Measurements from ENCODE around the gene SNTG2. TPM values are rescaled to one million over a fixed set of nuclear protein-coding genes. Genes with fewer than 3 reads are reported as not detected.
"Not testable (repeated sequence)": the region's sequence is repeated elsewhere in the genome, so short reads cannot be mapped to it uniquely, and the experiment has no call there.

SNTG2 gene
- total and polyA plus RNA-seq, 11 donors, result 0.19 to 3.2 (median 0.93) TPM

GRCh38 chr2:908568-908967 lies 42.1 kb upstream of the SNTG2 start:
- DNase-seq (no peak), ATAC-seq (no peak)
- H3K4me1 ChIP-seq, result no peaks in the 10 kb centered on the region
- 69 to 83% (median 80%) methylated on average over 4 of the region's 4 CpGs for WGBS, 4 donors
- intact Hi-C loops (cut with DNase I), result no loop called here
- no peaks in the 10 kb centered on the region for H3K36me3 ChIP-seq
- TF ChIP-seq CTCF (IDR thresholded peaks at IDR 0.05) (no peak), POLR2A (IDR thresholded peaks at IDR 0.05) (no peak)
- no peak overlapping the region for H3K4me3 ChIP-seq
- H3K27me3 ChIP-seq, result peaks cover 0 to 25% (median 7%) of the 10 kb centered on the region in 9 donors
- no peak overlapping the region for H3K27ac ChIP-seq
- H3K9me3 ChIP-seq, result no peaks in the 10 kb centered on the region

DNA sequence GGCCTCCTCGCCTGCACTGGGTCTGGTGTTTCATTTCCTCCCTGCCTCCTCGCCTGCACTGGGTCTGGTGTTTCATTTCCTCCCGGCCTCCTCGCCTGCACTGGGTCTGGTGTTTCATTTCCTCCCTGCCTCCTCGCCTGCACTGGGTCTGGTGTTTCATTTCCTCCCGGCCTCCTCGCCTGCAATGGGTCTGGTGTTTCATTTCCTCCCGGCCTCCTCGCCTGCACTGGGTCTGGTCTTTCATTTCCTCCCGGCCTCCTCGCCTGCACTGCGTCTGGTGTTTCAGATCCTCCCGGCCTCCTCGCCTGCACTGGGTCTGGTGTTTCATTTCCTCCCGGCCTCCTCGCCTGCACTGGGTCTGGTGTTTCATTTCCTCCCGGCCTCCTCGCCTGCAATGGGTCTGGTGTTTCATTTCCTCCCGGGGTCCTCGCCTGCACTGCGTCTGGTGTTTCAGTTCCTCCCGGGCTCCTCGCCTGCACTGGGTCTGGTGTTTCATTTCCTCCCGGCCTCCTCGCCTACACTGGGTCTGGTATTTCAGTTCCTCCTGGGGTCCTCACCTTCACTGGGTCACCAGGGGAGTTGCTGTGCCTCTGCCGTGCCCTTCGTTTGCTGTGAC lies 40.8 kb upstream of the SNTG2 start:
- H3K27ac ChIP-seq; H3K4me1 ChIP-seq; intact Hi-C loops (cut with DNase I); H3K9me3 ChIP-seq; H3K4me3 ChIP-seq; DNase-seq; H3K36me3 ChIP-seq; ATAC-seq: not testable (repeated sequence)
- peaks cover 0 to 17% (median 7%) of the 10 kb centered on the region in 9 donors for H3K27me3 ChIP-seq
- WGBS, 4 donors, result 81 to 84% (median 82%) methylated on average over 27 of the region's 27 CpGs

GRCh38 chr2:910698-911097 lies 40.0 kb upstream of the SNTG2 start:
- Histone ChIP-seq H3K27me3 (peaks cover 0 to 9% (median 3%) of the 10 kb centered on the region in 9 donors), H3K4me3 (no peak overlapping the region), H3K4me1 (no peaks in the 10 kb centered on the region), H3K9me3 (no peaks in the 10 kb centered on the region), H3K27ac (no peak overlapping the region), H3K36me3 (no peaks in the 10 kb centered on the region)
- intact Hi-C loops (cut with DNase I), result no loop called here
- TF ChIP-seq CTCF (IDR thresholded peaks at IDR 0.05), result no peak
- no peak for TF ChIP-seq POLR2A (IDR thresholded peaks at IDR 0.05)
- DNase-seq (no peak), ATAC-seq (no peak)
- 82 to 92% (median 88%) methylated on average over 16 of the region's 16 CpGs for WGBS, 4 donors

GRCh38 chr2:915979-916378 lies 34.7 kb upstream of the SNTG2 start:
- Histone ChIP-seq H3K9me3 (no peaks in the 10 kb centered on the region), H3K27ac (no peak overlapping the region), H3K4me1 (no peaks in the 10 kb centered on the region), H3K4me3 (no peak overlapping the region), H3K36me3 (no peaks in the 10 kb centered on the region), H3K27me3 (peaks cover 0 to 17% (median 0%) of the 10 kb centered on the region in 9 donors)
- intact Hi-C loops (cut with DNase I), result no loop called here
- WGBS, 4 donors, result 83 to 88% (median 86%) methylated on average over 14 of the region's 14 CpGs
- no peak for DNase-seq
- TF ChIP-seq POLR2A (IDR thresholded peaks at IDR 0.05) (no peak), CTCF (IDR thresholded peaks at IDR 0.05) (no peak)
- no peak for ATAC-seq

- H3K27ac ChIP-seq, result no peak overlapping the region
- H3K9me3 ChIP-seq, result no peaks in the 10 kb centered on the region
- H3K4me1 ChIP-seq, result no peaks in the 10 kb centered on the region
- ATAC-seq (no peak), DNase-seq (no peak)
- intact Hi-C loops (cut with DNase I), result no loop called here
- TF ChIP-seq CTCF (IDR thresholded peaks at IDR 0.05) (no peak), POLR2A (IDR thresholded peaks at IDR 0.05) (no peak)
- 88 to 93% (median 89%) methylated on average over 6 to 7 of the region's 7 CpGs for WGBS, 4 donors
- no peaks in the 10 kb centered on the region for H3K36me3 ChIP-seq
- peaks cover 0 to 17% (median 0%) of the 10 kb centered on the region in 9 donors for H3K27me3 ChIP-seq
- no peak overlapping the region for H3K4me3 ChIP-seq
Observed at GRCh38 chr2:916935-917334, 33.7 kb upstream of the SNTG2 start.

Data from heart left ventricle (tissue), 16 donors.